HEK293 (cell line): Measurements from ENCODE around the gene FAM120A.

Experiments
- CTCF ChIA-PET: fragments of 350-600 bp; formaldehyde crosslinking; extraction: SDS; loops from one replicate; lab custom pipeline; 2021; ENCODE audit warnings: antibody characterized with exemption; lab: Yijun Ruan, JAX
- POLR2A ChIA-PET: fragments of 300-600 bp; formaldehyde crosslinking; extraction: SDS; loops from one replicate; lab custom pipeline; 2020; ENCODE audit warnings: antibody characterized with exemption, inconsistent platforms; lab: Yijun Ruan, JAX
- H3K27ac ChIP-seq: fragments of 200-500 bp; sonication (Bioruptor generic); 2 replicates; pipeline ENCODE4 v1.5.1; 2014; ENCODE audit warnings: low read depth, low read length, control low read depth, inconsistent platforms; ENCODE audit errors: extremely low read depth
- H3K36me3 ChIP-seq, 2 experiments: fragments of 200-500 bp in 1 of 2; sonication (Bioruptor generic) in 1 of 2; 1 replicate in 1 of 2; 2 replicates in 1 of 2; pipeline ENCODE4 v1.5.1; 2014 to 2017; ENCODE audit warnings: inconsistent platforms in 2 of 2, low read length in 2 of 2; ENCODE audit not compliant: control insufficient read depth in 2 of 2, insufficient read depth in 1 of 2
- H3K4me1 ChIP-seq: fragments of 200-500 bp; sonication (Bioruptor generic); 2 replicates; pipeline ENCODE4 v1.5.1; 2014; ENCODE audit warnings: mild to moderate bottlenecking, low read length, inconsistent platforms; ENCODE audit not compliant: control insufficient read depth, insufficient read depth
- H3K4me3 ChIP-seq: 2 replicates; pipeline ENCODE4 v1.5.1; 2011; ENCODE audit warnings: low read depth, mild to moderate bottlenecking, control low read depth, low read length, moderate library complexity
- H3K9me3 ChIP-seq: fragments of 200-500 bp; sonication (Bioruptor generic); 2 replicates; pipeline ENCODE4 v1.5.1; 2014; ENCODE audit warnings: low read depth, low read length, inconsistent platforms; ENCODE audit not compliant: control insufficient read depth, insufficient read depth
- AEBP2 ChIP-seq: fragments of 450-650 bp; formaldehyde crosslinking; IDR thresholded peaks from 2 replicates; pipeline ENCODE4 v1.5.1; 2016; ENCODE audit warnings: missing biosample characterization, missing genetic modification characterization, borderline replicate concordance
- GLI4 ChIP-seq: fragments of 450-650 bp; formaldehyde crosslinking; IDR thresholded peaks from 2 replicates; pipeline ENCODE4 v1.5.1; 2016; ENCODE audit warnings: missing biosample characterization, missing genetic modification characterization
- HIC1 ChIP-seq: fragments of 450-650 bp; formaldehyde crosslinking; IDR thresholded peaks from 2 replicates; pipeline ENCODE4 v1.5.1; 2016; ENCODE audit warnings: missing biosample characterization, missing genetic modification characterization
- HOXC10 ChIP-seq: sonication (generic); formaldehyde crosslinking; IDR thresholded peaks from 2 replicates; pipeline ENCODE4 v1.8.1; 2023; ENCODE audit warnings: mild to moderate bottlenecking, missing genetic modification reagents
- PBX3 ChIP-seq: sonication (generic); formaldehyde crosslinking; IDR thresholded peaks from 2 replicates; pipeline ENCODE4 v1.8.1; 2022; ENCODE audit warnings: mild to moderate bottlenecking, moderate library complexity, missing genetic modification reagents
- ZBTB1 ChIP-seq: fragments of 450-650 bp; formaldehyde crosslinking; IDR thresholded peaks from 2 replicates; pipeline ENCODE4 v1.5.1; 2016; ENCODE audit warnings: missing biosample characterization, missing genetic modification characterization
- ZNF311 ChIP-seq: fragments of 450-650 bp; formaldehyde crosslinking; IDR thresholded peaks from 2 replicates; pipeline ENCODE4 v1.5.1; 2017; ENCODE audit warnings: missing biosample characterization, missing genetic modification characterization, borderline replicate concordance
- ZNF433 ChIP-seq: fragments of 450-650 bp; formaldehyde crosslinking; IDR thresholded peaks from 2 replicates; pipeline ENCODE4 v1.5.1; 2016; ENCODE audit warnings: missing biosample characterization, missing genetic modification characterization, low read depth
- ZNF473 ChIP-seq: fragments of 450-650 bp; formaldehyde crosslinking; IDR thresholded peaks from 2 replicates; pipeline ENCODE4 v1.5.1; 2017; ENCODE audit warnings: missing biosample characterization, missing genetic modification characterization
- ZNF48 ChIP-seq: fragments of 450-650 bp; formaldehyde crosslinking; IDR thresholded peaks from 2 replicates; pipeline ENCODE4 v1.5.1; 2016; ENCODE audit warnings: missing biosample characterization, missing genetic modification characterization
- ZNF654 ChIP-seq: fragments of 450-650 bp; formaldehyde crosslinking; IDR thresholded peaks from 2 replicates; pipeline ENCODE4 v1.5.1; 2016; ENCODE audit warnings: low read depth, missing biosample characterization, missing genetic modification characterization
- ZNF701 ChIP-seq: fragments of 450-650 bp; formaldehyde crosslinking; IDR thresholded peaks from 2 replicates; pipeline ENCODE4 v1.5.1; 2016; ENCODE audit warnings: missing biosample characterization, missing genetic modification characterization
- TF ChIP-seq, protein P1 (sequence below): fragments of 450-650 bp; formaldehyde crosslinking; IDR thresholded peaks from 2 replicates; pipeline ENCODE4 v1.5.1; 2017; ENCODE audit warnings: missing biosample characterization, missing genetic modification characterization
- TF ChIP-seq, protein P2 (sequence below): fragments of 450-650 bp; formaldehyde crosslinking; IDR thresholded peaks from 2 replicates; pipeline ENCODE4 v1.5.1; 2016; ENCODE audit warnings: missing biosample characterization, missing genetic modification characterization

The FAM120A gene

GRCh38 chr9:93476924-93477323, 25.4 kb downstream of the FAM120A start:
- POLR2A ChIA-PET, result interaction anchor here (0.5 kb wide), 1 partner anchor 1486 kb away, joined by 3 read pairs; no protein-coding TSS in a partner anchor
- H3K36me3 ChIP-seq, result peaks cover 0 to 30% of the 10 kb centered on the region in 2 experiments; a peak in 1 of 3 replicates
- no peaks in the 10 kb centered on the region for H3K9me3 ChIP-seq
- TF ChIP-seq, protein P1, sequence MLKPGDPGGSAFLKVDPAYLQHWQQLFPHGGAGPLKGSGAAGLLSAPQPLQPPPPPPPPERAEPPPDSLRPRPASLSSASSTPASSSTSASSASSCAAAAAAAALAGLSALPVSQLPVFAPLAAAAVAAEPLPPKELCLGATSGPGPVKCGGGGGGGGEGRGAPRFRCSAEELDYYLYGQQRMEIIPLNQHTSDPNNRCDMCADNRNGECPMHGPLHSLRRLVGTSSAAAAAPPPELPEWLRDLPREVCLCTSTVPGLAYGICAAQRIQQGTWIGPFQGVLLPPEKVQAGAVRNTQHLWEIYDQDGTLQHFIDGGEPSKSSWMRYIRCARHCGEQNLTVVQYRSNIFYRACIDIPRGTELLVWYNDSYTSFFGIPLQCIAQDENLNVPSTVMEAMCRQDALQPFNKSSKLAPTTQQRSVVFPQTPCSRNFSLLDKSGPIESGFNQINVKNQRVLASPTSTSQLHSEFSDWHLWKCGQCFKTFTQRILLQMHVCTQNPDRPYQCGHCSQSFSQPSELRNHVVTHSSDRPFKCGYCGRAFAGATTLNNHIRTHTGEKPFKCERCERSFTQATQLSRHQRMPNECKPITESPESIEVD (tag by site-specific recombination), result 0 out of 2 replicates have a peak, but pooled peaks have one; percentile 17
- no peak for TF ChIP-seq ZNF701
- TF ChIP-seq, all 188 proteins: peak for 1
- CTCF ChIA-PET, result interaction anchor here (1.3 kb wide), 1 partner anchor 323 kb away, joined by 9 read pairs; no protein-coding TSS in a partner anchor
- Histone ChIP-seq H3K4me3 (no peak overlapping the region), H3K4me1 (no peaks in the 10 kb centered on the region), H3K27ac (no peak overlapping the region)

DNA sequence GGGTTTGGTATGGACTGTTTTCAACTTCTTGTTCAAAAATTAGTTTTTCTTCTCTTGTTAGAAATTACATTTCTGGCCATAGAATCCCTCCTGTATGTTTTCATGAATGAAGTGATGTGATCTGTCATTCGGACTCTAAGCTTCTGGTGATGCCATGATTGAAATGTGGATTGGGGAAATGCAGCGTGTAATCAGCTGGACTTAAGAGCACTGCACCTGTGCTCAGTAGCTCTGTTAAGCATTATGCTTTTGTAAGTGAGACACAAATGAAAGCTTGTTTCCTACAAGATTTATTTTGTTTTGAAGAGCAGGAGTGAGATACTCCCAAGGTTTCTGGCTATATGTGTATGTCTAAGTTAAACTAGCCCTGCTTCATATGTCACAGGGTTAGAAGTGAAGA, 25.9 kb downstream of the FAM120A start:
- Histone ChIP-seq H3K27ac (no peak overlapping the region), H3K4me3 (no peak overlapping the region), H3K4me1 (no peaks in the 10 kb centered on the region), H3K36me3 (peaks cover 0 to 30% of the 10 kb centered on the region in 2 experiments; a peak in 1 of 3 replicates), H3K9me3 (no peaks in the 10 kb centered on the region)
- ChIA-PET CTCF (interaction anchor here (0.7 to 1.3 kb wide), 2 partner anchors 323 to 369 kb away, joined by 3 to 9 read pairs; no protein-coding TSS in a partner anchor), POLR2A (interaction anchor here (0.5 to 0.6 kb wide), 2 partner anchors 361 to 1485 kb away, joined by 3 read pairs; no protein-coding TSS in a partner anchor)
- no peak for TF ChIP-seq GLI4 (tag by site-specific recombination)
- no peak for TF ChIP-seq ZNF311 (tag by site-specific recombination)
- TF ChIP-seq ZNF48, result no peak
- TF ChIP-seq ZNF433 (tag by site-specific recombination), result no peak
- TF ChIP-seq PBX3 (CRISPR knock-in tag), result no peak
- TF ChIP-seq, protein P2, sequence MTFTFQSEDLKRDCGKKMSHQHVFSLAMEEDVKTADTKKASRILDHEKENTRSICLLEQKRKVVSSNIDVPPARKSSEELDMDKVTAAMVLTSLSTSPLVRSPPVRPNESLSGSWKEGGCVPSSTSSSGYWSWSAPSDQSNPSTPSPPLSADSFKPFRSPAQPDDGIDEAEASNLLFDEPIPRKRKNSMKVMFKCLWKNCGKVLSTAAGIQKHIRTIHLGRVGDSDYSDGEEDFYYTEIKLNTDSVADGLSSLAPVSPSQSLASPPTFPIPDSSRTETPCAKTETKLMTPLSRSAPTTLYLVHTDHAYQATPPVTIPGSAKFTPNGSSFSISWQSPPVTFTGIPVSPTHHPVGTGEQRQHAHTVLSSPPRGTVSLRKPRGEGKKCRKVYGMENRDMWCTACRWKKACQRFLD, result no peak
- TF ChIP-seq AEBP2 (tag by site-specific recombination), result no peak
- no peak for TF ChIP-seq ZNF473 (tag by site-specific recombination)

- H3K4me1 ChIP-seq, result no peaks in the 10 kb centered on the region
- no peak overlapping the region for H3K4me3 ChIP-seq
- peaks cover 0 to 29% of the 10 kb centered on the region in 2 experiments; a peak in 1 of 3 replicates for H3K36me3 ChIP-seq
- CTCF ChIA-PET, result no interaction called here
- H3K27ac ChIP-seq, result no peak overlapping the region
- no peaks in the 10 kb centered on the region for H3K9me3 ChIP-seq
- POLR2A ChIA-PET, result no interaction called here
- TF ChIP-seq PBX3 (CRISPR knock-in tag) (no peak), ZNF654 (tag by site-specific recombination) (no peak), HIC1 (tag by site-specific recombination) (no peak), ZBTB1 (tag by site-specific recombination) (no peak), HOXC10 (CRISPR knock-in tag) (no peak)
Measured at GRCh38 chr9:93479726-93480125, 28.2 kb downstream of the FAM120A start.
